H9 (cell line): ENCODE data around the gene MB. TPM values are rescaled to one million over a fixed set of nuclear protein-coding genes. Genes with fewer than 3 reads are reported as not detected.

Source experiments
- DNase-seq: peaks from one replicate; pipeline ENCODE4 v3.0.0-alpha.2; 2017
- H2AFZ ChIP-seq: one replicate; pipeline ENCODE4 v1.6.1; 2013; ENCODE audit warnings: mild to moderate bottlenecking, low read length, control low read depth, moderate library complexity
- H2AK5ac ChIP-seq: 2 replicates; pipeline ENCODE4 v1.6.1; 2013; ENCODE audit warnings: low read length, control low read depth, mixed read lengths; ENCODE audit not compliant: insufficient read length
- H2BK120ac ChIP-seq: one replicate; pipeline ENCODE4 v1.6.1; 2013; ENCODE audit warnings: low read depth, mild to moderate bottlenecking, low read length, control low read depth, inconsistent platforms; ENCODE audit not compliant: poor library complexity, severe bottlenecking
- H2BK12ac ChIP-seq: 2 replicates; pipeline ENCODE4 v1.6.1; 2013; ENCODE audit warnings: low read length, control low read depth, mixed read lengths, low read depth; ENCODE audit not compliant: insufficient read length
- H2BK15ac ChIP-seq: 2 replicates; pipeline ENCODE4 v1.6.1; 2013; ENCODE audit warnings: low read depth, low read length, control low read depth
- H2BK20ac ChIP-seq: one replicate; pipeline ENCODE4 v1.6.1; 2013; ENCODE audit warnings: low read depth, mild to moderate bottlenecking, low read length, control low read depth, inconsistent platforms; ENCODE audit not compliant: poor library complexity, severe bottlenecking
- H2BK5ac ChIP-seq: 2 replicates; pipeline ENCODE4 v1.6.1; 2013; ENCODE audit warnings: low read length, control low read depth, mixed read lengths; ENCODE audit not compliant: insufficient read length
- H3K14ac ChIP-seq: 2 replicates; pipeline ENCODE4 v1.6.1; 2013; ENCODE audit warnings: low read length, control low read depth; ENCODE audit not compliant: insufficient read depth
- H3K18ac ChIP-seq: 2 replicates; pipeline ENCODE4 v1.6.1; 2013; ENCODE audit warnings: low read depth, mild to moderate bottlenecking, mixed read lengths, low read length, control low read depth; ENCODE audit not compliant: insufficient read length
- H3K23ac ChIP-seq: 2 replicates; pipeline ENCODE4 v1.6.1; 2013; ENCODE audit warnings: low read length, control low read depth, mixed read lengths, low read depth; ENCODE audit not compliant: insufficient read length
- H3K23me2 ChIP-seq: 2 replicates; pipeline ENCODE4 v1.6.1; 2013; ENCODE audit warnings: low read depth, mild to moderate bottlenecking, mixed read lengths, low read length, control low read depth; ENCODE audit not compliant: insufficient read length, poor library complexity, severe bottlenecking
- H3K27ac ChIP-seq: 2 replicates; pipeline ENCODE4 v1.5.1; 2013; ENCODE audit warnings: low read length, control low read depth, mixed read lengths, low read depth; ENCODE audit not compliant: insufficient read length
- H3K27me3 ChIP-seq: 2 replicates; pipeline ENCODE4 v1.6.1; 2013; ENCODE audit warnings: low read length, control low read depth, inconsistent platforms; ENCODE audit not compliant: insufficient read depth
- H3K4ac ChIP-seq: 2 replicates; pipeline ENCODE4 v1.6.1; 2013; ENCODE audit warnings: low read depth, mild to moderate bottlenecking, control low read depth, inconsistent platforms, low read length, moderate library complexity
- H3K4me1 ChIP-seq: 2 replicates; pipeline ENCODE4 v1.6.1; 2013; ENCODE audit warnings: low read length, control low read depth, inconsistent platforms; ENCODE audit not compliant: insufficient read depth
- H3K4me2 ChIP-seq: 2 replicates; pipeline ENCODE4 v1.6.1; 2013; ENCODE audit warnings: low read length, control low read depth, mixed read lengths; ENCODE audit not compliant: insufficient read length, insufficient read depth
- H3K56ac ChIP-seq: 2 replicates; pipeline ENCODE4 v1.6.1; 2013; ENCODE audit warnings: low read depth, mild to moderate bottlenecking, mixed read lengths, low read length, control low read depth; ENCODE audit not compliant: insufficient read length
- H3K79me1 ChIP-seq: 2 replicates; pipeline ENCODE4 v1.6.1; 2013; ENCODE audit warnings: low read depth, mild to moderate bottlenecking, moderate library complexity, low read length, control low read depth, inconsistent platforms; ENCODE audit not compliant: insufficient read depth, poor library complexity, severe bottlenecking
- H3K79me2 ChIP-seq: 2 replicates; pipeline ENCODE4 v1.6.1; 2013; ENCODE audit warnings: low read length, control low read depth, inconsistent platforms; ENCODE audit not compliant: insufficient read depth
- H3K9ac ChIP-seq: 2 replicates; pipeline ENCODE4 v1.6.1; 2013; ENCODE audit warnings: low read length, control low read depth, mixed read lengths; ENCODE audit not compliant: insufficient read length; ENCODE audit errors: extremely low read depth
- H3K9me3 ChIP-seq: one replicate; pipeline ENCODE4 v1.6.1; 2013; ENCODE audit warnings: low read depth, low read length, inconsistent platforms; ENCODE audit not compliant: control insufficient read depth
- H3T11ph ChIP-seq: one replicate; pipeline ENCODE4 v1.6.1; 2013; ENCODE audit warnings: mild to moderate bottlenecking, low read length, control low read depth, inconsistent platforms
- H4K20me1 ChIP-seq: one replicate; pipeline ENCODE4 v1.6.1; 2013; ENCODE audit not compliant: control insufficient read depth, insufficient read length, insufficient read depth
- H4K5ac ChIP-seq: 2 replicates; pipeline ENCODE4 v1.6.1; 2013; ENCODE audit warnings: low read depth, mild to moderate bottlenecking, mixed read lengths, low read length, control low read depth; ENCODE audit not compliant: insufficient read length
- H4K8ac ChIP-seq: replicated peaks from 2 replicates; pipeline ENCODE4 v1.6.1; 2013; ENCODE audit warnings: low read length, control low read depth, mixed read lengths, low read depth; ENCODE audit not compliant: insufficient read length
- H4K91ac ChIP-seq: 2 replicates; pipeline ENCODE4 v1.6.1; 2013; ENCODE audit warnings: low read depth, mild to moderate bottlenecking, moderate library complexity, mixed read lengths, low read length, control low read depth; ENCODE audit not compliant: insufficient read length
- H3K27ac Mint-ChIP-seq, 3 experiments: 2 replicates in 2 of 3; 3 replicates in 1 of 3; pipeline ENCODE4 v1.8.0; 2020 to 2021; ENCODE audit warnings: mixed read lengths in 3 of 3, mild to moderate bottlenecking in 1 of 3, moderate library complexity in 1 of 3
- H3K27me3 Mint-ChIP-seq: 2 replicates; pipeline ENCODE4 v1.8.0; 2021; ENCODE audit warnings: low read depth, mild to moderate bottlenecking, moderate library complexity, mixed read lengths
- H3K36me3 Mint-ChIP-seq, 3 experiments: 2 replicates in 2 of 3; 3 replicates in 1 of 3; pipeline ENCODE4 v1.8.0; 2020 to 2021; ENCODE audit warnings: low read depth in 3 of 3, mixed read lengths in 3 of 3; ENCODE audit not compliant: insufficient read depth in 1 of 3
- H3K4me1 Mint-ChIP-seq, 2 experiments: 2 replicates each; pipeline ENCODE4 v1.8.0; 2020; ENCODE audit warnings: mixed read lengths in 2 of 2
- H3K4me3 Mint-ChIP-seq, 2 experiments: 2 replicates in 1 of 2; 3 replicates in 1 of 2; pipeline ENCODE4 v1.8.0; 2020 to 2021; ENCODE audit warnings: mild to moderate bottlenecking in 2 of 2, mixed read lengths in 2 of 2, moderate library complexity in 1 of 2
- H3K9me3 Mint-ChIP-seq, 2 experiments: 2 replicates in 1 of 2; 3 replicates in 1 of 2; pipeline ENCODE4 v1.8.0; 2020; ENCODE audit warnings: mild to moderate bottlenecking in 2 of 2, mixed read lengths in 2 of 2, moderate library complexity in 1 of 2
- CTCF ChIP-seq: fragments of 200-600 bp; sonication (generic); conservative IDR thresholded peaks from 3 replicates; pipeline ENCODE4 v1.8.0; 2021; ENCODE audit warnings: antibody characterized with exemption, mild to moderate bottlenecking
- WGBS: extraction: QIAGEN DNeasy Blood & Tissue Kit; methylation state at CpG from one replicate; pipeline ENCODE4 v1.1.7; 2013; ENCODE audit warnings: missing lambda C conversion rate, low lambda C conversion rate, mixed read lengths; ENCODE audit not compliant: insufficient read length; ENCODE audit errors: extremely low coverage; 5-methylcytosine and 5-hydroxymethylcytosine counted together
- total RNA-seq: library from RNA; stranded (reverse); gene quantifications from 2 replicates; pipeline ENCODE4 v1.2.1, GENCODE V29; 2021

The MB gene
- total RNA-seq, 1 experiment from 2014 or later = 0.55 TPM

- H3K4me3 Mint-ChIP-seq = no peak overlapping the region
- H3K27ac Mint-ChIP-seq = no peak overlapping the region
- no peak for DNase-seq
- no peaks in the 10 kb centered on the region for H3K27me3 ChIP-seq
- H3K4me1 Mint-ChIP-seq = peaks cover 2 to 4% of the 10 kb centered on the region in 2 experiments; a peak in 2 of 4 replicates
- H3K27me3 Mint-ChIP-seq = peaks cover 14% of the 10 kb centered on the region
- no peaks in the 10 kb centered on the region for H3K9me3 Mint-ChIP-seq
- no peaks in the 10 kb centered on the region for H3K79me2 ChIP-seq
- no peak overlapping the region for H3K18ac ChIP-seq
- H4K20me1 ChIP-seq = no peaks in the 10 kb centered on the region
- TF ChIP-seq CTCF = no peak
- no peak overlapping the region for H2AK5ac ChIP-seq
- H4K8ac ChIP-seq = no peak overlapping the region
- H3K79me1 ChIP-seq = no peaks in the 10 kb centered on the region
- no peak overlapping the region for H2BK20ac ChIP-seq
- no peak overlapping the region for H4K91ac ChIP-seq
- no peak overlapping the region for H3K4me2 ChIP-seq
- no peak overlapping the region for H3K14ac ChIP-seq
- no peak overlapping the region for H4K5ac ChIP-seq
- H2AFZ ChIP-seq = no peak overlapping the region
- H3K23me2 ChIP-seq = no peaks in the 10 kb centered on the region
- H3K56ac ChIP-seq = no peak overlapping the region
- no peak overlapping the region for H2BK12ac ChIP-seq
- no peak overlapping the region for H2BK120ac ChIP-seq
- H3K9ac ChIP-seq = no peak overlapping the region
- H3K4ac ChIP-seq = no peak overlapping the region
- H2BK15ac ChIP-seq = no peak overlapping the region
- H3K27ac ChIP-seq = no peak overlapping the region
- no CpG with 5 or more reads among the region's 2 CpGs for WGBS
- no peak overlapping the region for H3T11ph ChIP-seq
- H2BK5ac ChIP-seq = no peak overlapping the region
- H3K9me3 ChIP-seq = no peaks in the 10 kb centered on the region
- no peaks in the 10 kb centered on the region for H3K36me3 Mint-ChIP-seq
- no peak overlapping the region for H3K23ac ChIP-seq
- no peaks in the 10 kb centered on the region for H3K4me1 ChIP-seq
Measured at GRCh38 chr22:35605369-35605680, 11.8 kb downstream of the MB start.
